HG02884 (cell line): Measurements from ENCODE around the gene ZNF70.
"Not testable (repeated sequence)": the region's sequence is repeated elsewhere in the genome, so short reads cannot be mapped to it uniquely, and the experiment has no call there.

Experiments used
- ATAC-seq: cut with Tn5 transposase; IDR thresholded peaks from one replicate; pipeline ENCODE4 v1.9.1; 2021; ENCODE audit warnings: mild to moderate bottlenecking, moderate library complexity; ENCODE audit not compliant: unreplicated experiment

ZNF70 gene

GRCh38 chr22:23760056-23760455, 9.1 kb upstream of the ZNF70 start:
- ATAC-seq: no peak

- no peak for ATAC-seq
These were observed 8.7 kb upstream of the ZNF70 start for GRCh38 chr22:23759566-23759965.

- no peak for ATAC-seq
These were observed 6.0 kb upstream of the ZNF70 start for GRCh38 chr22:23756891-23757290.

- ATAC-seq: no peak
These were observed 4.8 kb upstream of the ZNF70 start for GRCh38 chr22:23755711-23756110.

GRCh38 chr22:23754980-23755636, 4.2 kb upstream of the ZNF70 start:
- ATAC-seq: no peak

- ATAC-seq: no peak
These were observed 3.5 kb upstream of the ZNF70 start, which contains the start of gene VPREB3 for GRCh38 chr22:23754220-23754919. Gene VPREB3 (minus strand): TSS chr22:23754425. CDS start chr22:23754363, 62 bp downstream.

GRCh38 chr22:23753385-23753784, 2.5 kb upstream of the ZNF70 start:
- ATAC-seq: no peak

- no peak for ATAC-seq
These were observed 1.8 kb upstream of the ZNF70 start for GRCh38 chr22:23752750-23753149.

GRCh38 chr22:23752090-23752691, 1.3 kb upstream of the ZNF70 start:
- ATAC-seq: no peak

- no peak for ATAC-seq
These were observed 607 bp upstream of the ZNF70 start for GRCh38 chr22:23751441-23751996.

GRCh38 chr22:23750367-23750713, 572 bp downstream of the ZNF70 start:
- no peak for ATAC-seq

GRCh38 chr22:23749841-23750301, 1.0 kb downstream of the ZNF70 start:
- ATAC-seq: no peak

- no peak for ATAC-seq
These were observed 5.1 kb downstream of the ZNF70 start for GRCh38 chr22:23745791-23746190.

- ATAC-seq: no peak
These were observed 6.4 kb downstream of the ZNF70 start for GRCh38 chr22:23744485-23744884.

GRCh38 chr22:23744001-23744400, 6.9 kb downstream of the ZNF70 start:
- no peak for ATAC-seq

GRCh38 chr22:23743303-23743705, 7.6 kb downstream of the ZNF70 start:
- no peak for ATAC-seq

GRCh38 chr22:23742505-23743264, 8.2 kb downstream of the ZNF70 start:
- ATAC-seq: no peak

- no peak for ATAC-seq
These were observed 13.2 kb downstream of the ZNF70 start for GRCh38 chr22:23737696-23738095.

GRCh38 chr22:23728108-23728507, 22.8 kb downstream of the ZNF70 start:
- not testable (repeated sequence) for ATAC-seq

GRCh38 chr22:23722724-23723123, 28.2 kb downstream of the ZNF70 start:
- ATAC-seq: no peak

- ATAC-seq: no peak
These were observed 28.8 kb downstream of the ZNF70 start for GRCh38 chr22:23722160-23722559.
